RWPE1 (cell line): ENCODE measurements around the gene ADAD2.

Experiments used
- CTCF ChIA-PET: fragments of 350-600 bp; sonication (Branson Sonifier 250); formaldehyde crosslinking; extraction: SDS; loops from one replicate; lab custom pipeline; 2021; lab: Yijun Ruan, JAX
- POLR2A ChIA-PET: fragments of 400-600 bp; formaldehyde crosslinking; extraction: SDS; loops from one replicate; lab custom pipeline; 2020; ENCODE audit warnings: antibody characterized with exemption; ENCODE audit not compliant: low non-redundant PET; lab: Yijun Ruan, JAX
- DNase-seq: peaks from one replicate; pipeline ENCODE4 v3.0.0; 2012; ENCODE audit warnings: low spot score
- H3K27ac ChIP-seq: fragments of 450-650 bp; 2 replicates; pipeline ENCODE4 v1.5.1; 2017
- CTCF ChIP-seq: fragments of 450-650 bp; conservative IDR thresholded peaks from 2 replicates; pipeline ENCODE4 v1.5.1; 2017; ENCODE audit warnings: low read depth, mild to moderate bottlenecking

ADAD2 gene

GRCh38 chr16:84239141-84239769 lies 48.3 kb downstream of the ADAD2 start:
- CTCF ChIA-PET: interaction anchor here (1.1 kb wide), 1 partner anchor 61 kb away, joined by 3 read pairs; no protein-coding TSS in a partner anchor

GRCh38 chr16:84239909-84240308 lies 49.0 kb downstream of the ADAD2 start, which contains the start of gene KCNG4:
Gene KCNG4, minus strand, starts transcription at chr16:84240012. Its CDS starts 2,527 bp downstream, at chr16:84237485.
- POLR2A ChIA-PET: no interaction called here
- no peak within 1 kb of the TSS for H3K27ac ChIP-seq
- TF ChIP-seq CTCF: no peak
- DNase-seq: no peak
- CTCF ChIA-PET: interaction anchor here (0.6 to 1.0 kb wide), 3 partner anchors 8 to 65 kb away, joined by 3 read pairs; no protein-coding TSS in a partner anchor

More at GRCh38 chr16:84239141-84239769, 48.3 kb downstream of the ADAD2 start:
- TF ChIP-seq CTCF: no peak
- no peak overlapping the region for H3K27ac ChIP-seq
- no peak for DNase-seq
- POLR2A ChIA-PET: no interaction called here

- TF ChIP-seq CTCF: no peak
- no peak overlapping the region for H3K27ac ChIP-seq
- ChIA-PET CTCF (interaction anchor here (0.6 to 1.0 kb wide), 3 partner anchors 9 to 65 kb away, joined by 3 read pairs; no protein-coding TSS in a partner anchor), POLR2A (interaction anchor here (0.7 kb wide), 1 partner anchor 157 kb away, joined by 5 read pairs; no protein-coding TSS in a partner anchor)
- DNase-seq: no peak
Observed at GRCh38 chr16:84240455-84240854, 49.5 kb downstream of the ADAD2 start.

GRCh38 chr16:84241778-84242177 lies 50.8 kb downstream of the ADAD2 start:
- DNase-seq: no peak
- TF ChIP-seq CTCF: no peak
- ChIA-PET POLR2A (no interaction called here), CTCF (interaction anchor here (1.2 kb wide), 1 partner anchor 64 kb away, joined by 3 read pairs; no protein-coding TSS in a partner anchor)
- H3K27ac ChIP-seq: no peak overlapping the region

DNA sequence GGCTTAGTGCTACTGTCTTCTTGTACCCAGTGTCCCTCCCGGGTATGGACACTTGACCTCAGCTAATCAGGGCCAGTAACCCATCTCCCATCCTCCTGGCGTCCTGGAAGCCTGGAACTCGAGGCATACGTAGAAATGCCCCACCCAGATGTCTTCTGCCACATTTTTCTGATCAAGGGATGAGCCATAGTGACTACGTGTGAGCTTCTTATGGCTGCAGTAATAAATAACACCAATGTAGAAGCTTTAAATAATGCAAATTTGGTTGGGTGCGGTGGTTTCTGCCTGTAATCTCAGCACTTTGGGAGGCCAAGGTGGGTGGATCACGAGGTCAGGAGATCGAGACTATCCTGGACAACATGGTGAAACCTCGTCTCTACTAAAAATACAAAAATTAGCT lies 51.9 kb downstream of the ADAD2 start:
- POLR2A ChIA-PET: no interaction called here
- TF ChIP-seq CTCF: no peak
- CTCF ChIA-PET: no interaction called here
- DNase-seq: no peak
- H3K27ac ChIP-seq: no peak overlapping the region

- ChIA-PET CTCF (interaction anchor here (0.7 kb wide), 1 partner anchor 59 kb away, joined by 6 read pairs; no protein-coding TSS in a partner anchor), POLR2A (no interaction called here)
- DNase-seq: no peak
- H3K27ac ChIP-seq: no peak overlapping the region
- TF ChIP-seq CTCF: no peak
Observed at GRCh38 chr16:84243732-84244131, 52.8 kb downstream of the ADAD2 start.
